ENCODE measurements around the gene RIN1. TPM values are rescaled to one million over a fixed set of nuclear protein-coding genes. Genes with fewer than 3 reads are reported as not detected.
A peak's percentile ranks its signal among the peaks of the same experiment; 100 is the strongest.

Gene RIN1
- polyA plus RNA-seq, 1 donor (not counting 4 experiments of a cell fraction or from before 2014, with no cell fraction given), result 10.6 TPM

DNA sequence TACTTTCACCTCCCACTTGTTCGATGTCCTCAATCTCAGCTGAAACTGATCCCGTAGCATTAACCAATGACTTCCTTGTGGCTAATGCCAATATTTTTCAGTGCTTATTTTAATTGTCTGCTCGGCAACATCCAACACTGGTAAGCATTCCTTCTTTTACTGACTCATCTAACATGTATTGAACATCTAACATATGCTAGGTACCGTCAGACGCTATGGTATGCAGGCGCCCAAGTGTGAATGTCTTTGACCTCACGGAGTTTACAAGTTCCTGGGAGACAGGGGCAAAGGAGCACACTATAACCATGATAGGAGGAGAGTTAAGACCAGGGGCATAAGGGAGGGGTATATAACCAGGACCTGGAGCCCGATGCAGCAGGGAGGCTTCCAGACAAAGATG lies 6.9 kb upstream of the RIN1 start:
- Histone ChIP-seq H3K9me3 (ENCODE audit: control insufficient read depth, low read depth, low read length) (no peaks in the 10 kb centered on the region), H3K4me2 (ENCODE audit: control insufficient read depth, extremely low read depth, insufficient read depth, low read depth, low read length) (peak overlapping the region; percentile 96), H3K27ac (ENCODE audit: control insufficient read depth, insufficient read depth, low read length) (no peak overlapping the region), H2AFZ (ENCODE audit: control insufficient read depth, low read length) (no peak overlapping the region), H3K9ac (ENCODE audit: control insufficient read depth, extremely low read depth, insufficient read depth, low read length) (no peak overlapping the region), H3K79me2 (ENCODE audit: control insufficient read depth, insufficient read depth, low read length) (peaks cover 33% of the 10 kb centered on the region), H3K4me1 (ENCODE audit: control insufficient read depth, extremely low read depth, insufficient read depth, low read length) (peaks cover 47% of the 10 kb centered on the region), H3K27me3 (ENCODE audit: control insufficient read depth, extremely low read depth, insufficient read depth, low read length) (no peaks in the 10 kb centered on the region), H3K36me3 (ENCODE audit: control insufficient read depth in 2 of 2, extremely low read depth in 1 of 2, insufficient read depth in 2 of 2, low read length in 2 of 2) (peaks cover 19 to 24% of the 10 kb centered on the region in 2 experiments), H3K9me1 (ENCODE audit: control insufficient read depth, extremely low read depth, insufficient read depth, low read length) (peaks cover 4% of the 10 kb centered on the region), H4K20me1 (ENCODE audit: control insufficient read depth, extremely low read depth, insufficient read depth, low read length) (no peaks in the 10 kb centered on the region), H3K4me3 (ENCODE audit: control insufficient read depth in 2 of 3, extremely low read depth in 1 of 3, insufficient read depth in 2 of 3, low read depth in 1 of 3, low read length in 3 of 3) (peak overlapping the region in 1 of 3 experiments; percentile 70)
- dilution Hi-C loops (cut with MboI; ENCODE audit: extremely low pct_ligation_motif_present, low sequenced_read_pairs), result no loop called here
- no peak for TF ChIP-seq EZH2 (IDR thresholded peaks at IDR 0.05; ENCODE audit: low read length)
- TF ChIP-seq, protein P1, sequence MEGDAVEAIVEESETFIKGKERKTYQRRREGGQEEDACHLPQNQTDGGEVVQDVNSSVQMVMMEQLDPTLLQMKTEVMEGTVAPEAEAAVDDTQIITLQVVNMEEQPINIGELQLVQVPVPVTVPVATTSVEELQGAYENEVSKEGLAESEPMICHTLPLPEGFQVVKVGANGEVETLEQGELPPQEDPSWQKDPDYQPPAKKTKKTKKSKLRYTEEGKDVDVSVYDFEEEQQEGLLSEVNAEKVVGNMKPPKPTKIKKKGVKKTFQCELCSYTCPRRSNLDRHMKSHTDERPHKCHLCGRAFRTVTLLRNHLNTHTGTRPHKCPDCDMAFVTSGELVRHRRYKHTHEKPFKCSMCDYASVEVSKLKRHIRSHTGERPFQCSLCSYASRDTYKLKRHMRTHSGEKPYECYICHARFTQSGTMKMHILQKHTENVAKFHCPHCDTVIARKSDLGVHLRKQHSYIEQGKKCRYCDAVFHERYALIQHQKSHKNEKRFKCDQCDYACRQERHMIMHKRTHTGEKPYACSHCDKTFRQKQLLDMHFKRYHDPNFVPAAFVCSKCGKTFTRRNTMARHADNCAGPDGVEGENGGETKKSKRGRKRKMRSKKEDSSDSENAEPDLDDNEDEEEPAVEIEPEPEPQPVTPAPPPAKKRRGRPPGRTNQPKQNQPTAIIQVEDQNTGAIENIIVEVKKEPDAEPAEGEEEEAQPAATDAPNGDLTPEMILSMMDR (optimal IDR thresholded peaks at IDR 0.05 in 1 of 3, IDR thresholded peaks at IDR 0.05 in 1 of 3, conservative IDR thresholded peaks at IDR 0.05 in 1 of 3; ENCODE audit: extremely low read depth in 1 of 3, insufficient read depth in 2 of 3, low read length in 3 of 3), result no peak
- FAIRE-seq (no peak), DNase-seq (ENCODE audit: low read depth, low spot score) (no peak)

DNA sequence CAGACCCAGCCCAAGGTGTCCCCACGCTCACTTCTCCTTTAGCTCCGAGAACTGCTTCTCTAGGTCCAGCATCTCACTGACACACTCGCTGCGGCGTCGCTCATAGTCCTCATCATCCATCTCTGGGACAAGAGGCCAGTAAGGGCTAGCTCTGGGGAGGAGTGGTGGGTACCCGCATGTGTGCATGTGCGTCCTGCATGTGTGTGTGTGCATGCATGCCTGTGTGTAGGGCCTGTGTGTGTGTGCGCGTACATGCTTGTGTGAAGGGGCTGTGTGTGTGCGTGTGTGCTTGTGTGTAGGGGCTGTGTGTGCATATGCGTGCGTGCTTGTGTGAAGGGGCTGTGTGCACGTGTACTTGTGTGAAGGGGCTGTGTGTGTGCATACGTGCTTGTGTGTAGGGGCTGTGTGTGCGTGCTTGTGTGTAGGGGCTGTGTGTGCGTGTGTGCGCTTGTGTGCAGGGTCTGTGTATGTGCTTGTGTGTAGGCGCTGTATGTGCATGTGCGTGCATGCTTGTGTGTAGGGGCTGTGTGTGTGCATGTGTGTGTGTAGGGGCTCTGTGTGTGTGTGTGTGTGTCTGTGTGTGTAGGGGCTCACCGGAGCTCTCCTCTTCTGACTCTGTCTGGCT lies 5.4 kb upstream of the RIN1 start:
- Histone ChIP-seq H3K27me3 (ENCODE audit: control insufficient read depth, extremely low read depth, insufficient read depth, low read length) (no peaks in the 10 kb centered on the region), H3K4me3 (ENCODE audit: control insufficient read depth in 2 of 3, extremely low read depth in 1 of 3, insufficient read depth in 2 of 3, low read depth in 1 of 3, low read length in 3 of 3) (no peak overlapping the region), H3K27ac (ENCODE audit: control insufficient read depth, insufficient read depth, low read length) (no peak overlapping the region), H3K4me2 (ENCODE audit: control insufficient read depth, extremely low read depth, insufficient read depth, low read depth, low read length) (no peak overlapping the region), H3K9ac (ENCODE audit: control insufficient read depth, extremely low read depth, insufficient read depth, low read length) (no peak overlapping the region), H3K36me3 (ENCODE audit: control insufficient read depth in 2 of 2, extremely low read depth in 1 of 2, insufficient read depth in 2 of 2, low read length in 2 of 2) (peaks cover 19 to 31% of the 10 kb centered on the region in 2 experiments), H2AFZ (ENCODE audit: control insufficient read depth, low read length) (no peak overlapping the region), H4K20me1 (ENCODE audit: control insufficient read depth, extremely low read depth, insufficient read depth, low read length) (no peaks in the 10 kb centered on the region), H3K79me2 (ENCODE audit: control insufficient read depth, insufficient read depth, low read length) (peaks cover 29% of the 10 kb centered on the region), H3K4me1 (ENCODE audit: control insufficient read depth, extremely low read depth, insufficient read depth, low read length) (peaks cover 57% of the 10 kb centered on the region), H3K9me1 (ENCODE audit: control insufficient read depth, extremely low read depth, insufficient read depth, low read length) (peaks cover 5% of the 10 kb centered on the region), H3K9me3 (ENCODE audit: control insufficient read depth, low read depth, low read length) (no peaks in the 10 kb centered on the region)
- TF ChIP-seq, protein P1 (optimal IDR thresholded peaks at IDR 0.05 in 1 of 3, IDR thresholded peaks at IDR 0.05 in 1 of 3, conservative IDR thresholded peaks at IDR 0.05 in 1 of 3; ENCODE audit: extremely low read depth in 1 of 3, insufficient read depth in 2 of 3, low read length in 3 of 3), result no peak
- TF ChIP-seq EZH2 (IDR thresholded peaks at IDR 0.05; ENCODE audit: low read length), result no peak
- FAIRE-seq (no peak), DNase-seq (ENCODE audit: low read depth, low spot score) (no peak)
- dilution Hi-C loops (cut with MboI; ENCODE audit: extremely low pct_ligation_motif_present, low sequenced_read_pairs), result no loop called here

All from keratinocyte (primary cell).